MM.1S (cell line): ENCODE measurements around the gene WDR4.

ENCODE experiments used
- DNase-seq: peaks from one replicate; pipeline ENCODE4 v3.0.0-alpha.2; 2015
- H2AFZ ChIP-seq: fragments of 300-600 bp; sonication (generic); 2 replicates; pipeline ENCODE4 v1.6.0; 2016; ENCODE audit warnings: antibody characterized with exemption, low read length
- H3F3A ChIP-seq: fragments of 300-600 bp; sonication (generic); 2 replicates; pipeline ENCODE4 v1.6.1; 2016; ENCODE audit warnings: mild to moderate bottlenecking, antibody characterized with exemption, low read length, moderate library complexity, mixed read lengths; ENCODE audit not compliant: insufficient read depth
- H3K27ac ChIP-seq: fragments of 300-600 bp; sonication (generic); 2 replicates; pipeline ENCODE4 v1.5.1; 2016; ENCODE audit warnings: mild to moderate bottlenecking, low read length
- H3K27me3 ChIP-seq: fragments of 300-600 bp; sonication (generic); replicated peaks from 2 replicates; pipeline ENCODE4 v1.6.0; 2016; ENCODE audit warnings: low read length; ENCODE audit not compliant: insufficient read depth
- H3K36me3 ChIP-seq: fragments of 300-600 bp; sonication (generic); replicated peaks from 2 replicates; pipeline ENCODE4 v1.6.1; 2016; ENCODE audit warnings: mild to moderate bottlenecking, low read length, mixed read lengths; ENCODE audit not compliant: insufficient read depth
- H3K4me1 ChIP-seq: fragments of 300-600 bp; sonication (generic); 2 replicates; pipeline ENCODE4 v1.6.1; 2016; ENCODE audit warnings: low read length, mixed read lengths
- H3K4me2 ChIP-seq: fragments of 300-600 bp; sonication (generic); 2 replicates; pipeline ENCODE4 v1.6.0; 2016; ENCODE audit warnings: low read depth, low read length
- H3K4me3 ChIP-seq: fragments of 300-600 bp; sonication (generic); 2 replicates; pipeline ENCODE4 v1.5.1; 2016; ENCODE audit warnings: low read length, mixed read lengths
- H3K79me2 ChIP-seq: fragments of 300-600 bp; sonication (generic); 2 replicates; pipeline ENCODE4 v1.6.1; 2016; ENCODE audit warnings: mixed run types, low read length, mixed read lengths
- H3K9ac ChIP-seq: fragments of 300-600 bp; sonication (generic); 2 replicates; pipeline ENCODE4 v1.6.1; 2016; ENCODE audit warnings: low read length, mixed read lengths
- H3K9me2 ChIP-seq: fragments of 300-600 bp; sonication (generic); replicated peaks from 2 replicates; pipeline ENCODE4 v1.6.1; 2016; ENCODE audit warnings: mild to moderate bottlenecking, low read length, mixed read lengths; ENCODE audit not compliant: insufficient read depth
- H3K9me3 ChIP-seq: fragments of 300-600 bp; sonication (generic); replicated peaks from 2 replicates; pipeline ENCODE4 v1.6.1; 2016; ENCODE audit warnings: mild to moderate bottlenecking, low read length, mixed read lengths; ENCODE audit not compliant: insufficient read depth
- H4K20me1 ChIP-seq: fragments of 300-600 bp; sonication (generic); 2 replicates; pipeline ENCODE4 v1.6.1; 2016; ENCODE audit warnings: mild to moderate bottlenecking, low read length, moderate library complexity, mixed read lengths; ENCODE audit not compliant: insufficient read depth
- EZH2 ChIP-seq: fragments of 300-600 bp; sonication (generic); optimal IDR thresholded peaks from 2 replicates; pipeline ENCODE3; 2017; ENCODE audit warnings: low read depth, mild to moderate bottlenecking, antibody characterized with exemption, low read length, mixed read lengths
- EZH2phosphoT487 ChIP-seq: fragments of 300-600 bp; sonication (generic); IDR thresholded peaks from 2 replicates; pipeline ENCODE4 v1.6.1; 2018; ENCODE audit warnings: antibody characterized with exemption, low read length
- TF ChIP-seq, protein P1 (sequence below): fragments of 300-600 bp; sonication (generic); IDR thresholded peaks from 2 replicates; pipeline ENCODE4 v1.5.1; 2016; ENCODE audit warnings: antibody characterized with exemption, low read length, mixed read lengths

WDR4 gene

GRCh38 chr21:42837421-42838211 lies 41.7 kb downstream of the WDR4 start:
- H3K36me3 ChIP-seq = peaks cover 13% of the 10 kb centered on the region
- no peak for DNase-seq
- H4K20me1 ChIP-seq = 0 out of 2 replicates have a peak, but pooled peaks cover 2% of the 10 kb centered on the region
- peaks cover 1% of the 10 kb centered on the region; the same call in 1 of the 2 replicates for H3K79me2 ChIP-seq
- no peak overlapping the region for H3K4me3 ChIP-seq
- no peak overlapping the region for H3K27ac ChIP-seq
- TF ChIP-seq, protein P1, sequence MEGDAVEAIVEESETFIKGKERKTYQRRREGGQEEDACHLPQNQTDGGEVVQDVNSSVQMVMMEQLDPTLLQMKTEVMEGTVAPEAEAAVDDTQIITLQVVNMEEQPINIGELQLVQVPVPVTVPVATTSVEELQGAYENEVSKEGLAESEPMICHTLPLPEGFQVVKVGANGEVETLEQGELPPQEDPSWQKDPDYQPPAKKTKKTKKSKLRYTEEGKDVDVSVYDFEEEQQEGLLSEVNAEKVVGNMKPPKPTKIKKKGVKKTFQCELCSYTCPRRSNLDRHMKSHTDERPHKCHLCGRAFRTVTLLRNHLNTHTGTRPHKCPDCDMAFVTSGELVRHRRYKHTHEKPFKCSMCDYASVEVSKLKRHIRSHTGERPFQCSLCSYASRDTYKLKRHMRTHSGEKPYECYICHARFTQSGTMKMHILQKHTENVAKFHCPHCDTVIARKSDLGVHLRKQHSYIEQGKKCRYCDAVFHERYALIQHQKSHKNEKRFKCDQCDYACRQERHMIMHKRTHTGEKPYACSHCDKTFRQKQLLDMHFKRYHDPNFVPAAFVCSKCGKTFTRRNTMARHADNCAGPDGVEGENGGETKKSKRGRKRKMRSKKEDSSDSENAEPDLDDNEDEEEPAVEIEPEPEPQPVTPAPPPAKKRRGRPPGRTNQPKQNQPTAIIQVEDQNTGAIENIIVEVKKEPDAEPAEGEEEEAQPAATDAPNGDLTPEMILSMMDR = no peak
- TF ChIP-seq EZH2phosphoT487 (no peak), EZH2 (no peak)
- 0 out of 2 replicates have a peak, but pooled peaks cover 8% of the 10 kb centered on the region for H3K27me3 ChIP-seq
- H3K4me2 ChIP-seq = no peak overlapping the region
- H3K4me1 ChIP-seq = no peaks in the 10 kb centered on the region
- no peaks in the 10 kb centered on the region for H3K9me3 ChIP-seq
- H3F3A ChIP-seq = peaks cover 14% of the 10 kb centered on the region; the same call in 1 of the 2 replicates
- no peak overlapping the region for H2AFZ ChIP-seq
- H3K9ac ChIP-seq = no peak overlapping the region
- H3K9me2 ChIP-seq = no peaks in the 10 kb centered on the region

DNA sequence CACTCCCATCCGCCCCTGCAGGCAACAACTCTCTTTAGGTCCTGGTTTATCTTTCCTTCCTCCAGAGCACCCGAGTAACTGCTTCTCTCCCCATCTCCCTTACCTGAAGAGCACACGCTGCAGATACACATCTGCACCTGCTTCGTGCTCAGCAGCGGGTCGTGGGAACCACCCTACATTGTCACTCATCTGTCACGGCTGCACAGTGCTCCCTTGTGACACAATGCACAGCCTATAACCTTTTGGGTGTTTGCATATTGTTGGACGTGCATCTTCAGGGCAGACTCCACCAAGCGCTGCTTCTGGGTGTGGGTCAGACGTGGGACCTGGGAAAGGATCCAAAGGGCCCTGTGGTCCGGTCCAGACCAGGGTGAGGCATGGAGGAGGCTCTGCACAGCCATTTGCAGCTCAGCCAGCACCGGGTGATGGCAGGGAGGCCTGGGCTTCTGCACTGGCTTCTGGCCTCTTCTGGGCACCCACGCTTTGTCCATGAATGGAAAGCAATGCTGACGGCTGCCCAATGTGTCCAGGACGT lies 42.5 kb downstream of the WDR4 start:
- no peak overlapping the region for H3K4me2 ChIP-seq
- no peaks in the 10 kb centered on the region for H3K4me1 ChIP-seq
- no peak overlapping the region for H2AFZ ChIP-seq
- DNase-seq = no peak
- H3F3A ChIP-seq = peaks cover 14% of the 10 kb centered on the region; the same call in 1 of the 2 replicates
- no peaks in the 10 kb centered on the region for H3K79me2 ChIP-seq
- no peak overlapping the region for H3K4me3 ChIP-seq
- H3K27me3 ChIP-seq = peaks cover 10% of the 10 kb centered on the region; the same call in 1 of the 2 replicates
- no peaks in the 10 kb centered on the region for H3K9me3 ChIP-seq
- H3K9ac ChIP-seq = no peak overlapping the region
- no peak overlapping the region for H3K27ac ChIP-seq
- peaks cover 12% of the 10 kb centered on the region; the same call in 1 of the 2 replicates for H3K36me3 ChIP-seq
- no peaks in the 10 kb centered on the region for H3K9me2 ChIP-seq
- TF ChIP-seq EZH2phosphoT487 = no peak
- no peak for TF ChIP-seq EZH2
- TF ChIP-seq, protein P1 = no peak
- 0 out of 2 replicates have a peak, but pooled peaks cover 2% of the 10 kb centered on the region for H4K20me1 ChIP-seq

- TF ChIP-seq, protein P1 = no peak
- no peak for TF ChIP-seq EZH2
- TF ChIP-seq EZH2phosphoT487 = no peak
- Histone ChIP-seq H3K79me2 (no peaks in the 10 kb centered on the region), H3K4me1 (no peaks in the 10 kb centered on the region), H3K9ac (no peak overlapping the region), H3K4me3 (no peak overlapping the region), H3K27ac (no peak overlapping the region), H3K9me2 (no peaks in the 10 kb centered on the region), H3K4me2 (no peak overlapping the region), H2AFZ (no peak overlapping the region), H3K27me3 (peaks cover 10% of the 10 kb centered on the region; the same call in 1 of the 2 replicates), H3K36me3 (peaks cover 11% of the 10 kb centered on the region; the same call in 1 of the 2 replicates), H3K9me3 (no peaks in the 10 kb centered on the region), H4K20me1 (0 out of 2 replicates have a peak, but pooled peaks cover 2% of the 10 kb centered on the region), H3F3A (peaks cover 14% of the 10 kb centered on the region; the same call in 1 of the 2 replicates)
- no peak for DNase-seq
These were observed 43.0 kb downstream of the WDR4 start for GRCh38 chr21:42836402-42836666.
